ENCODE results near the gene ABCC11.

ABCC11 gene

DNA sequence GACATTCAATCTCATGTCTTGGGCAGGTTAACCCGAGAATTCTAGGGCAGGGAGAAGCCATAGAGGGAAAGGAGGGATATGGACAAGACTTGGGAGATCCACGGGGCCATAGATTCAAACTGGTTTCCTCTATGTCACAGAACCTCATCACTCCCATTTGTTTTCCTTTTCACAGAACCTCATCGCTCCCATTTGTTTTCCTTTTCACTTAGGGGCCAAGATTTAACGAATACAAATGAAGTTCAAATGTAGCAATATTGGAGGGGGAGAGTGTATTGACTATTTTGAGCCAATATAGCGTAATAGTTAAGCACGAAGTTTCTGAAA, 42.6 kb downstream of the ABCC11 start:
- no peaks in the 10 kb centered on the region for H3K9me3 ChIP-seq (ENCODE audit: insufficient read depth, low read length, severe bottlenecking)
- no peak overlapping the region for H3K27ac ChIP-seq (ENCODE audit: low read length)
- no peak for ATAC-seq (ENCODE audit: insufficient read depth, low read depth)
- DNase-seq, result no peak
- TF ChIP-seq, protein P1, sequence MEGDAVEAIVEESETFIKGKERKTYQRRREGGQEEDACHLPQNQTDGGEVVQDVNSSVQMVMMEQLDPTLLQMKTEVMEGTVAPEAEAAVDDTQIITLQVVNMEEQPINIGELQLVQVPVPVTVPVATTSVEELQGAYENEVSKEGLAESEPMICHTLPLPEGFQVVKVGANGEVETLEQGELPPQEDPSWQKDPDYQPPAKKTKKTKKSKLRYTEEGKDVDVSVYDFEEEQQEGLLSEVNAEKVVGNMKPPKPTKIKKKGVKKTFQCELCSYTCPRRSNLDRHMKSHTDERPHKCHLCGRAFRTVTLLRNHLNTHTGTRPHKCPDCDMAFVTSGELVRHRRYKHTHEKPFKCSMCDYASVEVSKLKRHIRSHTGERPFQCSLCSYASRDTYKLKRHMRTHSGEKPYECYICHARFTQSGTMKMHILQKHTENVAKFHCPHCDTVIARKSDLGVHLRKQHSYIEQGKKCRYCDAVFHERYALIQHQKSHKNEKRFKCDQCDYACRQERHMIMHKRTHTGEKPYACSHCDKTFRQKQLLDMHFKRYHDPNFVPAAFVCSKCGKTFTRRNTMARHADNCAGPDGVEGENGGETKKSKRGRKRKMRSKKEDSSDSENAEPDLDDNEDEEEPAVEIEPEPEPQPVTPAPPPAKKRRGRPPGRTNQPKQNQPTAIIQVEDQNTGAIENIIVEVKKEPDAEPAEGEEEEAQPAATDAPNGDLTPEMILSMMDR (IDR thresholded peaks at IDR 0.05; ENCODE audit: borderline replicate concordance, extremely low read depth, low read length, poor library complexity, severe bottlenecking), result no peak
- 0 out of 2 replicates have a peak, but pooled peaks cover 2% of the 10 kb centered on the region for H4K20me1 ChIP-seq (ENCODE audit: insufficient read depth, low read length)
- no peak overlapping the region for H2AFZ ChIP-seq (ENCODE audit: low read depth, low read length)
- H3K4me3 ChIP-seq (ENCODE audit: low read depth in 1 of 2, low read length in 2 of 2), result no peak overlapping the region
- no peak overlapping the region for H3K4me2 ChIP-seq (ENCODE audit: insufficient read depth, low read length)
- H3K36me3 ChIP-seq (ENCODE audit: insufficient read depth, low read length), result no peaks in the 10 kb centered on the region
- no peaks in the 10 kb centered on the region for H3K4me1 ChIP-seq (ENCODE audit: insufficient read depth, low read length)
- peaks cover 10% of the 10 kb centered on the region for H3K27me3 ChIP-seq (ENCODE audit: insufficient read depth, low read length, poor library complexity)
- no peaks in the 10 kb centered on the region for H3K79me2 ChIP-seq (ENCODE audit: insufficient read depth, low read length)
- H3K9ac ChIP-seq (ENCODE audit: low read depth, low read length), result no peak overlapping the region

DNA sequence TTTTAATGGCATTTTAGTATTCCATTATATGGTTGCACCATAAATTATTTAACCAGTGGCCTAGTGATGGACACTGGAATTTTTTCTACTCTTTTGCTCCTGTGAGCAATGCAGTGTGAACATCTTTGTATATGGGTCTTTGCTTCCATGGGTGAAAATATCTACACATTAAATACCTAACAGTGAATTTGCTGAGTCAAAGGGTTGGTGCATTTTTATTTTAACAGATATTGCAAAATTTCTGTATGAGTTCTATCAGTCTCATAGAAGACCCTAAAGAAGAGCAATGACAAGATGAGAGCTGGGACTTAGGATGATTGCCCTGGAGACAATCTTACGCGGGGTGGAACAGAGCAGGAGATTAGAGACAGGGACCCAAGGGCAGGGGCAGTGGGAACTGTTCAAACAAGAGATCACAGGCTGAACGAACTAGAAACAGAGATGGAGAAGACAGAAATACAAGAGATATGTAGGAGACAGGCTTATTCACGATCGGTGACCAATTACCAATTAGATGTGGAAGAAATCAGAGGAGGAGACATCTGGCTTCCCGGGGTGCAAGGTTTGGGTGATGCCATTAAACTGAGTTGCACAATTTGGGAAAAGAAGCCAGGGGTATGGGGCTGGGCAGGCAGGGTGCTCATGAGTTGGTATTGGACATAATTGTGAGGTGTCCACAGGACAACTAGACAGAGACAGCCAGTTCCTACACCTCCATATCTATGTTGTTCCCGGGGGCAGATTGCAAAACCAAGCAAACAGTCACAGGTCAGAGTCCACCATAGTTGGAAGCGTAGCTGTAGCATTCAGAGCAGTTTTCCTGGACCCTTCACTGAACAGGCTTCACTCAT, 43.1 kb downstream of the ABCC11 start:
- peaks cover 10% of the 10 kb centered on the region for H3K27me3 ChIP-seq (ENCODE audit: insufficient read depth, low read length, poor library complexity)
- TF ChIP-seq, protein P1 (IDR thresholded peaks at IDR 0.05; ENCODE audit: borderline replicate concordance, extremely low read depth, low read length, poor library complexity, severe bottlenecking), result no peak
- TF ChIP-seq EZH2 (IDR thresholded peaks at IDR 0.05; ENCODE audit: borderline replicate concordance, low read depth, low read length, severe bottlenecking), result no peak
- no peak for DNase-seq
- no peak overlapping the region for H3K9ac ChIP-seq (ENCODE audit: low read depth, low read length)
- no peak overlapping the region for H2AFZ ChIP-seq (ENCODE audit: low read depth, low read length)
- no peaks in the 10 kb centered on the region for H3K79me2 ChIP-seq (ENCODE audit: insufficient read depth, low read length)
- no peaks in the 10 kb centered on the region for H3K9me3 ChIP-seq (ENCODE audit: insufficient read depth, low read length, severe bottlenecking)
- H3K4me1 ChIP-seq (ENCODE audit: insufficient read depth, low read length), result no peaks in the 10 kb centered on the region
- no peak overlapping the region for H3K27ac ChIP-seq (ENCODE audit: low read length)
- no peaks in the 10 kb centered on the region for H3K36me3 ChIP-seq (ENCODE audit: insufficient read depth, low read length)
- no peak overlapping the region for H3K4me2 ChIP-seq (ENCODE audit: insufficient read depth, low read length)
- no peak for ATAC-seq (ENCODE audit: insufficient read depth, low read depth)
- H3K4me3 ChIP-seq (ENCODE audit: low read depth in 1 of 2, low read length in 2 of 2), result no peak overlapping the region
- H4K20me1 ChIP-seq (ENCODE audit: insufficient read depth, low read length), result 0 out of 2 replicates have a peak, but pooled peaks cover 2% of the 10 kb centered on the region

- Histone ChIP-seq H3K4me3 (ENCODE audit: low read depth in 1 of 2, low read length in 2 of 2) (no peak overlapping the region), H3K36me3 (ENCODE audit: insufficient read depth, low read length) (no peaks in the 10 kb centered on the region), H3K79me2 (ENCODE audit: insufficient read depth, low read length) (no peaks in the 10 kb centered on the region), H3K9ac (ENCODE audit: low read depth, low read length) (no peak overlapping the region), H3K27me3 (ENCODE audit: insufficient read depth, low read length, poor library complexity) (peaks cover 9% of the 10 kb centered on the region), H2AFZ (ENCODE audit: low read depth, low read length) (no peak overlapping the region), H3K9me3 (ENCODE audit: insufficient read depth, low read length, severe bottlenecking) (no peaks in the 10 kb centered on the region), H3K4me1 (ENCODE audit: insufficient read depth, low read length) (no peaks in the 10 kb centered on the region), H3K27ac (ENCODE audit: low read length) (no peak overlapping the region), H4K20me1 (ENCODE audit: insufficient read depth, low read length) (0 out of 2 replicates have a peak, but pooled peaks cover 2% of the 10 kb centered on the region), H3K4me2 (ENCODE audit: insufficient read depth, low read length) (no peak overlapping the region)
- TF ChIP-seq, protein P1 (IDR thresholded peaks at IDR 0.05; ENCODE audit: borderline replicate concordance, extremely low read depth, low read length, poor library complexity, severe bottlenecking), result no peak
- TF ChIP-seq EZH2 (IDR thresholded peaks at IDR 0.05; ENCODE audit: borderline replicate concordance, low read depth, low read length, severe bottlenecking), result no peak
- no peak for ATAC-seq (ENCODE audit: insufficient read depth, low read depth)
- DNase-seq, result no peak
Measured at GRCh38 chr16:48201515-48202201, 45.7 kb downstream of the ABCC11 start.
